Endodermal cell (in vitro differentiated cells): Measurements from ENCODE around the gene BAK1. TPM values are rescaled to one million over a fixed set of nuclear protein-coding genes. Genes with fewer than 3 reads are reported as not detected.
A peak's percentile ranks its signal among the peaks of the same experiment; 100 is the strongest.

Experiments used
- DNase-seq: peaks from one replicate; pipeline ENCODE4 v3.0.0-alpha.2; 2017
- H3K27ac ChIP-seq: 2 replicates; pipeline ENCODE4 v1.5.1; 2013; ENCODE audit warnings: mild to moderate bottlenecking, low read depth, low read length, moderate library complexity
- H3K27me3 ChIP-seq: 2 replicates; pipeline ENCODE4 v1.6.1; 2013; ENCODE audit warnings: mild to moderate bottlenecking, low read length, moderate library complexity; ENCODE audit not compliant: insufficient read depth, control insufficient read depth, poor library complexity, severe bottlenecking
- H3K36me3 ChIP-seq: 2 replicates; pipeline ENCODE4 v1.7.0; 2013; ENCODE audit warnings: mild to moderate bottlenecking, low read length, moderate library complexity; ENCODE audit not compliant: control insufficient read depth, insufficient read depth
- H3K4me1 ChIP-seq: one replicate; pipeline ENCODE4 v1.7.0; 2013; ENCODE audit warnings: low read length; ENCODE audit not compliant: control insufficient read depth, insufficient read depth
- H3K4me3 ChIP-seq: 2 replicates; pipeline ENCODE4 v1.5.1; 2013; ENCODE audit warnings: mild to moderate bottlenecking, low read length, moderate library complexity
- H3K9ac ChIP-seq: 2 replicates; pipeline ENCODE4 v1.6.1; 2013; ENCODE audit warnings: mild to moderate bottlenecking, low read length, moderate library complexity; ENCODE audit not compliant: poor library complexity, severe bottlenecking; ENCODE audit errors: extremely low read depth
- H3K9me3 ChIP-seq: 2 replicates; pipeline ENCODE4 v1.6.1; 2013; ENCODE audit warnings: mild to moderate bottlenecking, low read length, moderate library complexity; ENCODE audit not compliant: control insufficient read depth
- H3K27ac Mint-ChIP-seq: 2 replicates; pipeline ENCODE4 v1.8.0; 2020; ENCODE audit warnings: mixed read lengths
- H3K27me3 Mint-ChIP-seq: 2 replicates; pipeline ENCODE4 v1.8.0; 2021; ENCODE audit warnings: mild to moderate bottlenecking, mixed read lengths; ENCODE audit not compliant: insufficient read depth
- H3K36me3 Mint-ChIP-seq: 2 replicates; pipeline ENCODE4 v1.8.0; 2020; ENCODE audit warnings: low read depth, mixed read lengths
- H3K4me1 Mint-ChIP-seq: 2 replicates; pipeline ENCODE4 v1.8.0; 2020; ENCODE audit warnings: mixed read lengths
- H3K4me3 Mint-ChIP-seq: 2 replicates; pipeline ENCODE4 v1.8.0; 2020; ENCODE audit warnings: mild to moderate bottlenecking, moderate library complexity, mixed read lengths
- H3K9me3 Mint-ChIP-seq: 2 replicates; pipeline ENCODE4 v1.8.0; 2020; ENCODE audit warnings: mild to moderate bottlenecking, mixed read lengths
- WGBS, 2 experiments: methylation state at CpG; one replicate each; pipeline versions ENCODE4 v1.1.5 to v1.1.7; 2013; ENCODE audit warnings: missing lambda C conversion rate in 2 of 2, mixed read lengths in 1 of 2; ENCODE audit not compliant: insufficient coverage in 1 of 2, insufficient read length in 1 of 2; 5-methylcytosine and 5-hydroxymethylcytosine counted together
- total RNA-seq, 2 donors: library from RNA; stranded (reverse); fragmentation: NEBNext Ultra II Directional in 1 of 2; extraction: Animal tissue kit (Norgen Biotek cat#: 25700) in 1 of 2; gene quantifications; 2 replicates in 1 of 2; 3 replicates in 1 of 2; pipeline ENCODE4 v1.2.1, GENCODE V29; 2021
- TF ChIP-seq, protein P1 (sequence below): fragments of 200-600 bp; sonication (generic); conservative IDR thresholded peaks from 2 replicates; pipeline ENCODE4 v1.5.0; 2021; ENCODE audit warnings: antibody characterized with exemption, mild to moderate bottlenecking

The BAK1 gene
- total RNA-seq, 2 donors from 2014 or later = 39.9 to 41.2 TPM

DNA sequence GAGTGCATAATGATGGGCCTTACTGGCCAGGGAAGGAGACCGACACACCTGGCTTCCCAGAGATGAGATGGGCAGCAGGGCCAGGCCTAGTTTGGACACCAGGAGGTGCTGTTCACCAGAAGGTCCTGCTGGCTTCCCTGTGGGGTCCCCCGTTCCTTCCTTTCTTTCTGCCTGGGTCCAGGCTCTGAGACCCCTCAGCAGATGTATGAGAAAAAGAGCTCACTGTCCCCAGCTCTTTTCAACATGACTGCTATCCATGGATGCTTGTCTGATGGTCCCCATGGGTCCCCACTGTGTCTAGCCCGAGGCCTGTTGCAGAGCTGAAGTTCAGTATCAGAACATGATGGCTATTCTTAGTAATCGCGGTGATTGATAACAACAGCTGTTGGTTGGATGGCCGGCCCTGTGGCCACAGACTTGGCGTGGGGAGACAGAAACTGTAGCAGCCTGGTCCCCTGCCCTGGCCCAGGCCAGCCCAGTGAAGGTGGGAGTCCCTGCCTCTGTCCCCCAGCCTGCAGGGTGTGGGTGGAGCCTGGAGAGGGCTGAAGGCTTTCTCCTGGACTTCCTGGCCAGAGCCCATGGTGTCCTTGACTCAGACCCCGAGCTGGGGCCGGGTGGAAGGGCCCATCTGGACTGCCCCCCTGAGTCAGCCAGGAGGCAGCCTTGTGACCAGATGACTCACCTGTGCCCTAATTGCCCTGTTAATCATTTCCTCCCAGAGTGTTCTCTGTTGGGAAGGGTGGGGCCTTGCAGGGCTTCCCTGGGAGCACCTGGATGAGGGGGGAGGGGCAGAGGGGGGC lies 9.9 kb upstream of the BAK1 start:
- H3K27ac Mint-ChIP-seq = peak overlapping the region; percentile 83
- H3K4me1 ChIP-seq = peaks cover 12% of the 10 kb centered on the region
- H3K9me3 Mint-ChIP-seq = no peaks in the 10 kb centered on the region
- H3K36me3 Mint-ChIP-seq = no peaks in the 10 kb centered on the region
- H3K9ac ChIP-seq = no peak overlapping the region
- H3K4me3 ChIP-seq = no peak overlapping the region
- H3K36me3 ChIP-seq = no peaks in the 10 kb centered on the region
- H3K27me3 Mint-ChIP-seq = peaks cover 17% of the 10 kb centered on the region
- H3K4me3 Mint-ChIP-seq = no peak overlapping the region
- H3K4me1 Mint-ChIP-seq = peaks cover 19% of the 10 kb centered on the region
- peaks cover 8% of the 10 kb centered on the region for H3K27me3 ChIP-seq
- no peak overlapping the region for H3K27ac ChIP-seq
- TF ChIP-seq, protein P1, sequence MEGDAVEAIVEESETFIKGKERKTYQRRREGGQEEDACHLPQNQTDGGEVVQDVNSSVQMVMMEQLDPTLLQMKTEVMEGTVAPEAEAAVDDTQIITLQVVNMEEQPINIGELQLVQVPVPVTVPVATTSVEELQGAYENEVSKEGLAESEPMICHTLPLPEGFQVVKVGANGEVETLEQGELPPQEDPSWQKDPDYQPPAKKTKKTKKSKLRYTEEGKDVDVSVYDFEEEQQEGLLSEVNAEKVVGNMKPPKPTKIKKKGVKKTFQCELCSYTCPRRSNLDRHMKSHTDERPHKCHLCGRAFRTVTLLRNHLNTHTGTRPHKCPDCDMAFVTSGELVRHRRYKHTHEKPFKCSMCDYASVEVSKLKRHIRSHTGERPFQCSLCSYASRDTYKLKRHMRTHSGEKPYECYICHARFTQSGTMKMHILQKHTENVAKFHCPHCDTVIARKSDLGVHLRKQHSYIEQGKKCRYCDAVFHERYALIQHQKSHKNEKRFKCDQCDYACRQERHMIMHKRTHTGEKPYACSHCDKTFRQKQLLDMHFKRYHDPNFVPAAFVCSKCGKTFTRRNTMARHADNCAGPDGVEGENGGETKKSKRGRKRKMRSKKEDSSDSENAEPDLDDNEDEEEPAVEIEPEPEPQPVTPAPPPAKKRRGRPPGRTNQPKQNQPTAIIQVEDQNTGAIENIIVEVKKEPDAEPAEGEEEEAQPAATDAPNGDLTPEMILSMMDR = peak; percentile 96
- DNase-seq = peak; percentile 93
- 58 to 64% methylated on average over 8 to 9 of the region's 9 CpGs for WGBS, 2 experiments
- H3K9me3 ChIP-seq = no peaks in the 10 kb centered on the region

DNA sequence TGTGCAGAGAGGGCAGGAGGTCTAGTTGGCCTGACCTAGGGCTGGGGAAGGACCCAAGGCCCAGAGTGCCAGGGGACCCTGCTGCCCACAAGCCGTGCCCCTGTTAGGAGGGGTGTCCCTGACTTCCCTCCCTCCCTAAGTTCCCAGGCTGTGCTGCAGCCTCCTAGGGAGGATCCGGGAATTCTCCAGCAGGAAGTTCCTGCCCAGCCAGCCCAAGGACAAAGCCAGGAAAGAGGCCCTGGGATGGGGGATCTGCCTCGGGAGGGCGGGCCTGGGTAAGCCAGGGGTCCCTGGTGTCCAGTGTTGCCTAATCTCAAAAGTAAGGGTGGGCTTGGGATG lies 9.3 kb upstream of the BAK1 start:
- Mint-ChIP-seq H3K4me1 (peaks cover 18% of the 10 kb centered on the region), H3K9me3 (no peaks in the 10 kb centered on the region), H3K27ac (no peak overlapping the region), H3K36me3 (no peaks in the 10 kb centered on the region), H3K27me3 (peaks cover 14% of the 10 kb centered on the region), H3K4me3 (no peak overlapping the region)
- no peak overlapping the region for H3K9ac ChIP-seq
- no peak overlapping the region for H3K27ac ChIP-seq
- 40 to 41% methylated on average over 1 to 4 of the region's 4 CpGs for WGBS, 2 experiments
- peaks cover 8% of the 10 kb centered on the region for H3K27me3 ChIP-seq
- H3K36me3 ChIP-seq = no peaks in the 10 kb centered on the region
- DNase-seq = no peak
- H3K4me1 ChIP-seq = peaks cover 8% of the 10 kb centered on the region
- TF ChIP-seq, protein P1 = no peak
- H3K4me3 ChIP-seq = no peak overlapping the region
- no peaks in the 10 kb centered on the region for H3K9me3 ChIP-seq

- no peak overlapping the region for H3K9ac ChIP-seq
- TF ChIP-seq, protein P1 = no peak
- H3K27ac Mint-ChIP-seq = no peak overlapping the region
- H3K36me3 ChIP-seq = no peaks in the 10 kb centered on the region
- H3K4me1 ChIP-seq = peaks cover 8% of the 10 kb centered on the region
- 92 to 100% methylated on average over 4 of the region's 4 CpGs for WGBS, 2 experiments
- H3K4me3 Mint-ChIP-seq = no peak overlapping the region
- H3K4me3 ChIP-seq = no peak overlapping the region
- no peaks in the 10 kb centered on the region for H3K9me3 ChIP-seq
- peaks cover 18% of the 10 kb centered on the region for H3K4me1 Mint-ChIP-seq
- peak; percentile 28 for DNase-seq
- no peaks in the 10 kb centered on the region for H3K9me3 Mint-ChIP-seq
- H3K27me3 ChIP-seq = peaks cover 8% of the 10 kb centered on the region
- no peak overlapping the region for H3K27ac ChIP-seq
- H3K36me3 Mint-ChIP-seq = no peaks in the 10 kb centered on the region
- H3K27me3 Mint-ChIP-seq = peaks cover 14% of the 10 kb centered on the region
Measured at GRCh38 chr6:33588894-33589293, 8.8 kb upstream of the BAK1 start.
